BJ (cell line): ENCODE results near the gene VSIG2. TPM values are rescaled to one million over a fixed set of nuclear protein-coding genes. Genes with fewer than 3 reads are reported as not detected.
A peak's percentile ranks its signal among the peaks of the same experiment; 100 is the strongest.

ENCODE experiments used
- CTCF ChIA-PET: fragments of 350-600 bp; formaldehyde crosslinking; extraction: SDS; loops from one replicate; lab custom pipeline; 2021; ENCODE audit warnings: antibody characterized with exemption, inconsistent platforms; lab: Yijun Ruan, JAX
- POLR2A ChIA-PET: fragments of 300-600 bp; sonication (Branson Sonifier 250); formaldehyde crosslinking; extraction: SDS; loops from one replicate; lab custom pipeline; 2021; ENCODE audit warnings: antibody characterized with exemption; lab: Charles Lee
- DNase-seq: peaks from one replicate; pipeline ENCODE4 v3.0.0-alpha.2; 2011; ENCODE audit warnings: low read depth
- H3K27me3 ChIP-seq: 2 replicates; pipeline ENCODE4 v1.6.0; 2011; ENCODE audit warnings: low read length; ENCODE audit not compliant: control insufficient read depth, insufficient read depth
- H3K36me3 ChIP-seq: 2 replicates; pipeline ENCODE4 v1.5.1; 2011; ENCODE audit warnings: low read length; ENCODE audit not compliant: control insufficient read depth, insufficient read depth
- H3K4me3 ChIP-seq: 2 replicates; pipeline ENCODE4 v1.5.1; 2011; ENCODE audit warnings: low read depth, mild to moderate bottlenecking, control low read depth, low read length
- CTCF ChIP-seq: IDR thresholded peaks from 2 replicates; pipeline ENCODE4 v1.5.1; 2011; ENCODE audit warnings: low read depth, mild to moderate bottlenecking, control low read depth, inconsistent platforms, low read length, moderate library complexity; ENCODE audit not compliant: insufficient read depth
- polyA plus RNA-seq: library from polyadenylated mRNA; depleted of rRNA; stranded (reverse); fragments of >200 nt; gene quantifications from 2 replicates; pipeline ENCODE4 v1.2.3, GENCODE V29; 2011

The VSIG2 gene
- polyA plus RNA-seq, 1 experiment, result not detected

- no peak overlapping the region for H3K4me3 ChIP-seq
- H3K36me3 ChIP-seq, result no peaks in the 10 kb centered on the region
- H3K27me3 ChIP-seq, result peaks cover 23% of the 10 kb centered on the region
- ChIA-PET CTCF (interaction anchor here (0.7 to 7.9 kb wide), 4 partner anchors 14 to 89 kb away, joined by 3 to 78 read pairs (median 4); partner anchors contain the start of genes SIAE and SPA17), POLR2A (no interaction called here)
- no peak for TF ChIP-seq CTCF
- DNase-seq, result no peak
These were observed 8.2 kb upstream of the VSIG2 start for GRCh38 chr11:124760205-124760652.

DNA sequence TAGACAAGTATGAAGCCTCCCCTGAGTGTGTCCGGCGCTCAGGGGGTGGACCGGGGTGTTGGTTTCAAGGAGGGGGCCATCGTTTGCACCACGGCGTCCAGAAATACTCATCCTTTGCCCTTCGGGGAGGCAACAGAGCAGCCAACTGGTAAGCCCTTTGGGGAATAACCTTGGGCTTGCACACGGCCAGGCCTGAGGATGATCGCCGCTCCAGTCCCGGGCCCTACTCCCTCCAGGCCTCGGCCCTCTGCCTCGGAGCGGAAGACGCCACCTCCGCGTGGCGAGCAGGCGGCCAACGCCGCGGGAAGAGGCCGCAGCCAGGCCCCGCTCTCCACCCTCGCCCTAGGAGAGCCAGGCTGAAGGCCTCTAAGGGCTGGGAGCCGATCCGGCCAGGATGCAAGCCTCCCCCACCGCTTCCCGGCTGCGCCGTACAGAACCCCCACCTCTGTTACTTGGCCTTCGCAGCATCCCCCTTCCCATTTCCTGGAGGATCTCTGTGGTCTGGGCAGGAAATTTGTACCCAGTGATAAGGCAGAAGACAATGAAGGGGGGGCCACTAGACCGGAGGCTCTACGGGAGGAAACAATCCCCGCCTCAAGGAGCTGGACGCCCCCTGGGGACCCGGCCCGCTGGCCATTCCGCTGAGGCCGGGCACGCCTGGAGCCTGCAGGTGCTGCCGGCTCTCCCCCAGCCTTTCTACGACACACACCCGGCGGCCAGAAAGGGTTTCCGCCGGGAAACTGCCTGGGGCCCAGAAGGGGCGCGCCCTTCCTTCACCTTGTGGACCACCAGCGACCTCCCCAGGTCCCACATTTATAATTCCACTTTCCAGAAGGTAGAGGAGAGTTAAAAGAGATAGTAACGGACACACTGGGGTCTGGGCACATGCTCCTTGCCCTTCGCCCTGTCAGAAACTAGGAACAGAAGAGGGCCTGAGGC is 7.5 kb upstream of the VSIG2 start:
- H3K4me3 ChIP-seq, result no peak overlapping the region
- CTCF ChIA-PET, result interaction anchor here (0.7 to 7.9 kb wide), 8 partner anchors 11 to 89 kb away, joined by 3 to 78 read pairs (median 7); partner anchors contain the start of genes SIAE and SPA17

GRCh38 chr11:124758355-124759265 is 6.6 kb upstream of the VSIG2 start:
- peak; percentile 82 for TF ChIP-seq CTCF
- CTCF ChIA-PET, result interaction anchor here (0.6 to 2.3 kb wide), 24 partner anchors 9 to 352 kb away, joined by 3 to 16 read pairs (median 4); partner anchors contain the start of genes ROBO3, SIAE, SPA17 and TBRG1
- peaks cover 23% of the 10 kb centered on the region for H3K27me3 ChIP-seq
- no peaks in the 10 kb centered on the region for H3K36me3 ChIP-seq
- POLR2A ChIA-PET, result no interaction called here
- no peak for DNase-seq
- H3K4me3 ChIP-seq, result peak overlapping the region; percentile 33

More for the DNA sequence above, 7.5 kb upstream of the VSIG2 start:
- POLR2A ChIA-PET, result no interaction called here
- no peak for TF ChIP-seq CTCF
- Histone ChIP-seq H3K36me3 (no peaks in the 10 kb centered on the region), H3K27me3 (peaks cover 23% of the 10 kb centered on the region)
- DNase-seq, result no peak

GRCh38 chr11:124757320-124757719 is 5.3 kb upstream of the VSIG2 start:
- peaks cover 22% of the 10 kb centered on the region for H3K27me3 ChIP-seq
- ChIA-PET POLR2A (no interaction called here), CTCF (interaction anchor here (0.9 to 2.5 kb wide), 8 partner anchors 11 to 109 kb away, joined by 3 to 11 read pairs (median 6); partner anchors contain the start of gene ROBO3)

More at GRCh38 chr11:124757320-124757719, 5.3 kb upstream of the VSIG2 start:
- no peaks in the 10 kb centered on the region for H3K36me3 ChIP-seq
- DNase-seq, result no peak
- TF ChIP-seq CTCF, result no peak
- H3K4me3 ChIP-seq, result no peak overlapping the region
